Osteoblast (primary cell): ENCODE results near the gene HCFC1. TPM values are rescaled to one million over a fixed set of nuclear protein-coding genes. Genes with fewer than 3 reads are reported as not detected.

ENCODE experiments used
- DNase-seq: peaks from one replicate; pipeline ENCODE4 v3.0.0; 2011; ENCODE audit warnings: low spot score, mixed read lengths; ENCODE audit not compliant: insufficient read length; ENCODE audit errors: missing footprints
- H2AFZ ChIP-seq: 2 replicates; pipeline ENCODE4 v1.6.0; 2011; ENCODE audit warnings: mild to moderate bottlenecking, low read length
- H3K27ac ChIP-seq: 2 replicates; pipeline ENCODE4 v1.5.1; 2011; ENCODE audit warnings: mild to moderate bottlenecking, low read depth, low read length, moderate library complexity
- H3K27me3 ChIP-seq: 2 replicates; pipeline ENCODE4 v1.6.0; 2012; ENCODE audit warnings: mild to moderate bottlenecking, control low read depth, inconsistent platforms, low read length, moderate library complexity; ENCODE audit not compliant: insufficient read depth
- H3K36me3 ChIP-seq: 2 replicates; pipeline ENCODE4 v1.5.1; 2011; ENCODE audit warnings: mild to moderate bottlenecking, low read length, control low read depth, moderate library complexity; ENCODE audit not compliant: insufficient read depth
- H3K4me1 ChIP-seq: 2 replicates; pipeline ENCODE4 v1.5.1; 2011; ENCODE audit warnings: mild to moderate bottlenecking, low read length, control low read depth, moderate library complexity; ENCODE audit not compliant: insufficient read depth
- H3K4me2 ChIP-seq: 2 replicates; pipeline ENCODE4 v1.6.0; 2011; ENCODE audit warnings: mild to moderate bottlenecking, low read length; ENCODE audit not compliant: insufficient read depth
- H3K4me3 ChIP-seq: fragments of 200-600 bp; sonication (generic); 3 replicates; pipeline ENCODE4 v1.5.1; 2012; ENCODE audit warnings: mild to moderate bottlenecking, low read length, inconsistent platforms; ENCODE audit not compliant: insufficient read depth
- H3K79me2 ChIP-seq: 2 replicates; pipeline ENCODE4 v1.6.0; 2012; ENCODE audit warnings: mild to moderate bottlenecking, low read length, control low read depth, inconsistent platforms; ENCODE audit not compliant: insufficient read depth
- H3K9me3 ChIP-seq: 2 replicates; pipeline ENCODE4 v1.5.1; 2011; ENCODE audit warnings: low read depth, low read length, control low read depth
- H4K20me1 ChIP-seq: 2 replicates; pipeline ENCODE4 v1.6.0; 2012; ENCODE audit warnings: mild to moderate bottlenecking, low read length, control low read depth; ENCODE audit not compliant: insufficient read depth
- CTCF ChIP-seq: IDR thresholded peaks from 2 replicates; pipeline ENCODE4 v1.5.1; 2011; ENCODE audit warnings: mild to moderate bottlenecking, low read depth, low read length, moderate library complexity; ENCODE audit errors: extremely low read depth
- total RNA-seq: library from RNA; depleted of rRNA; stranded (reverse); fragments of >200 nt; gene quantifications from 2 replicates; pipeline ENCODE4 v1.2.3, GENCODE V29; 2012

Gene HCFC1
- total RNA-seq, 1 donor = 24.6 TPM

GRCh38 chrX:153961292-153961691 is 10.3 kb downstream of the HCFC1 start:
- peaks cover 1% of the 10 kb centered on the region for H3K4me1 ChIP-seq
- H4K20me1 ChIP-seq = peaks cover 45% of the 10 kb centered on the region
- no peak overlapping the region for H2AFZ ChIP-seq
- H3K4me3 ChIP-seq = no peak overlapping the region
- peaks cover 50% of the 10 kb centered on the region for H3K36me3 ChIP-seq
- H3K27me3 ChIP-seq = no peaks in the 10 kb centered on the region
- no peaks in the 10 kb centered on the region for H3K9me3 ChIP-seq
- DNase-seq = no peak
- H3K4me2 ChIP-seq = no peak overlapping the region
- no peak overlapping the region for H3K27ac ChIP-seq
- peaks cover 47% of the 10 kb centered on the region for H3K79me2 ChIP-seq
- no peak for TF ChIP-seq CTCF

- DNase-seq = no peak
- Histone ChIP-seq H3K4me1 (no peaks in the 10 kb centered on the region), H2AFZ (no peak overlapping the region), H3K36me3 (peaks cover 51% of the 10 kb centered on the region), H3K4me2 (no peak overlapping the region), H3K9me3 (no peaks in the 10 kb centered on the region), H3K27me3 (no peaks in the 10 kb centered on the region), H3K79me2 (peaks cover 42% of the 10 kb centered on the region), H3K4me3 (no peak overlapping the region), H4K20me1 (peaks cover 40% of the 10 kb centered on the region), H3K27ac (no peak overlapping the region)
- TF ChIP-seq CTCF = no peak
These were observed 10.8 kb downstream of the HCFC1 start for GRCh38 chrX:153960786-153961185.

DNA sequence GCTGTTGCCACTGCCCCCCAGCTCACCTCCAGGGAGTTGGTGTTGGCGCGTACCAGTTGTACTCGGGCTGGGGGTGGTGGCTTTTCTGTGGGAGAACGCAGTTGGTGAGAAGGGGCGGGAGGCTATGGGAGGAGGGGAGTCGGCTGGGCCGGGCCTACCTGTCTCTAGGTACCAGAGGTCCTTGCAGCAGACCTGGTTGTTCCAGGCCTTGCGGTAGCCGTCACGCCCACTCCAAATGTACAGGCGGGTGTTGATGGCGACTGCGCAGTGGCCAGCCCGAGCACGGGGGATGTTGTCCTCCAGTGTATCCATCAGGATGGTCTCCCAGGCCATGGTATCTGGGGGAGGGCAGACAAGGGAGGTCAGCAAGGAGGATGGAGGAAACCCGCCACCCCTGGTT is 11.5 kb downstream of the HCFC1 start:
- Histone ChIP-seq H3K9me3 (no peaks in the 10 kb centered on the region), H2AFZ (no peak overlapping the region), H3K27ac (no peak overlapping the region), H3K27me3 (no peaks in the 10 kb centered on the region), H3K36me3 (peaks cover 53% of the 10 kb centered on the region), H3K4me3 (no peak overlapping the region), H3K79me2 (peaks cover 35% of the 10 kb centered on the region), H3K4me2 (no peak overlapping the region), H3K4me1 (no peaks in the 10 kb centered on the region), H4K20me1 (peaks cover 33% of the 10 kb centered on the region)
- no peak for TF ChIP-seq CTCF
- DNase-seq = no peak

DNA sequence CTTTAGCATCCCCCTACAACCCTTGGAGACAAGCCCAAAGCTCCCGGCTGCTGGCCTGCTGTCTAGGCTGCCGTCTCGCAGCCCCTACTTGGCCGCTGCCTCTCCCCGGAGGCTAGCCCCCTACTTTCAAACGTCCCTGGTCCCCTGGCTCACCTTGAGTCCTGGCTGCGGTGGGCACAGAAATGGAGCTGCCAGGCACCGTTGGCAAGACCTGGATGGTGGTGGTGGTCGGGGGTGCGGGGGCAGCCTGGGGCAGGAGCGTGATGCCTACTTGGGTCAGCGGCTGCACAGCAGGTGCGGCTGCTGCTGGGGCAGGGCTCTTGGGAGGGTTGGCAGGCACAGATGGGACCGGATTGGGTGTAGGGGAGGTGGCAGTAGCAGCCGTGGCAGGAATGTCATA is 12.0 kb downstream of the HCFC1 start:
- H3K79me2 ChIP-seq = peaks cover 31% of the 10 kb centered on the region
- no peaks in the 10 kb centered on the region for H3K27me3 ChIP-seq
- no peak for DNase-seq
- H3K4me3 ChIP-seq = no peak overlapping the region
- no peak for TF ChIP-seq CTCF
- H3K4me1 ChIP-seq = no peaks in the 10 kb centered on the region
- H2AFZ ChIP-seq = no peak overlapping the region
- H3K4me2 ChIP-seq = no peak overlapping the region
- H3K36me3 ChIP-seq = peaks cover 58% of the 10 kb centered on the region
- peaks cover 29% of the 10 kb centered on the region for H4K20me1 ChIP-seq
- no peak overlapping the region for H3K27ac ChIP-seq
- no peaks in the 10 kb centered on the region for H3K9me3 ChIP-seq
